Femur (tissue), 1 donor: ENCODE measurements around the gene CNOT10.
"Not testable (repeated sequence)": the region's sequence is repeated elsewhere in the genome, so short reads cannot be mapped to it uniquely, and the experiment has no call there.

Experiments
- DNase-seq: peaks from one replicate; pipeline ENCODE4 v3.0.0-alpha.2; 2017

Gene CNOT10

DNA sequence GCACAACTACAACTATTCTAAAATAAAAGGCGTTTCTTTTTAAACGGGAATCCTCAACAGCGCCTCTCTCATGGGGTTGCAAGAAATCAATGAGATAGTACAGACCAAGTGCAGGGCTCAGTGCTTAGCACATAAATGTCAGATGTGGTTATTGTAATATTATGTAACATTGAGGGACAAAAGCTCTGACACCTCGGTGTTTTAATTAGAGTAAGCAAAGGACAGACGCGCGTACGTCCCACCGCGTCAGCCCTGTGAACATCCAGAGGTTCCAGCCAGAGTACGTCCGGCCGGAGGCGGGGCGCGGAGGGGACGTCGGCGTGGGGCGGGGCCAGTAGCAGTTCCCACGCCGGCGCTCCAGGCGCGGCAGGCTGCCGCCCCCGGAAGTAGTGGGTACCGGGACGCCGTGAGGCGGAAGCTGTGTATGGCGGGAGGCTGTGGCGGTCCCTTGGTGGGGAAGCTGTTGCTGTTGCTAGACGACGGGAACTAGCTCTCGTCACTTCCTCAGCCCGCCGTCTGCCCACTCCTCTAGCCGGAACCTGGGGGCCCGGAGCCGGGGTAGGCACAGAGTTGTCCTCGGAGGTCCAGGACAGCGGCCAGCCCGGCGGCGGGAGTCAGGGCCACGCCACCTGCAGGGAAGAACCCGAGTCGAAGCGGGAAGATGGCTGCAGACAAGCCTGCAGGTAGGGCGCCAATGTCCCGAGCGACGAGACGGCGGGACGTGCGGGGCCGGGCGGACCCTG, at the start of gene CNOT10:
Gene CNOT10, plus strand, starts transcription at position 389 of the 743 bp plus-strand sequence. Its CDS starts 273 bp downstream, at position 662.
- DNase-seq: peak; percentile 98

DNA sequence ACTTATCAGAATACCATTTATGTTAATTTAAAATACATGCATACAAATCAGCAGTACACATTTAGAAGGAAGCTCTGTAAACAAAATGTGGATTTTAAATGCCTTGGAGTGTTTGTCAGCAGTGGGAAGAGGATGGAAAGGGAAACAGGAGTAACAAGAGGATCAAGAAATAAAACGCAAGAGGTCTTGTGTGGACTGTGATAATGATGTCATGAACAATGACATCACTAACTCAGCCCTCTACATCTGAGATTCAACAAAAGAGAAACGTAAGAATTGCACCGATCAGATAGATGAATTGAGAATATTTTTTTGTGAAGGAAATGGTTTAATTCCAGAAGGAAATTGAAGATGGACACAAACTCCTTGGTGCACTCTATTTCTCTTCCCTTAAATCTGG, 44.0 kb upstream of the CNOT10 start:
- DNase-seq: no peak

GRCh38 chr3:32641356-32641755, 43.6 kb upstream of the CNOT10 start:
- no peak for DNase-seq

GRCh38 chr3:32643354-32643753, 41.6 kb upstream of the CNOT10 start:
- DNase-seq: no peak

- no peak for DNase-seq
Measured at GRCh38 chr3:32643816-32644215, 41.2 kb upstream of the CNOT10 start.

DNA sequence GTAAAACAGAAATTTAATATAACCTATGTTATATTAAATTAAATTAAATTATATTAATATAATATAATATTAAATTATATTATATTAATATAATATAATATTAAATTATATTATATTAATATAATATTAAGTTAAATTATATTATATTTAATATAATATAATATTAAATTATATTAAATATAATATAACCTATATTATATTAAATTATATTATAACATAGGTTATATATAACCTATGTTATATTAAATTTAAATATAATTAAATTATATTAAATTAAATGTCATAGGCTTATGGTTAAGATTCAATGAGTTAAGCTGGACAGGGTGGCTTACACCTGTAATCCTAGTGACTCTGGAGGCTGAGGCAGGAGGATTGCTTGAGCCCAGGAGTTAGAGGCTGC, 40.6 kb upstream of the CNOT10 start:
- no peak for DNase-seq

- DNase-seq: no peak
Measured at GRCh38 chr3:32646761-32647160, 38.2 kb upstream of the CNOT10 start.

- DNase-seq: not testable (repeated sequence)
Measured at GRCh38 chr3:32652337-32653100, 32.5 kb upstream of the CNOT10 start.

DNA sequence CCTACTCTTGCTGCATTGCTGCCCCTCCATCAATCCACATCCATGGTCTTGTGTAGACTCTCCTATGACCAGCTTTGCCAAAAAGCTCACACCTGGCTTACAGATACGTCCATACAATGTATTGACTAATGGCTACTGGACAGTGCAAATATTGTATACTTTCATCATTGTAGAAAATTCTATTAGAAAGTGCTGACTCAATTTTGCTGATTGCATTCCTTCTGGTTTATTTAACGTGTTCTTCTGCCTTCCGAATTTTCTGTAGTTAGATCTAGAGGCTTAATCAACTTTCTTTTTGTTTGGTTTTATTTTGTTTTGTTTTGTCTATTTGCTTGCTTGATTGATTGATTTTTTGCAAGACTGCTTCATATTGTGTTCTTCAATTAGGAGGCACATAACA, 29.8 kb upstream of the CNOT10 start:
- DNase-seq: no peak

DNA sequence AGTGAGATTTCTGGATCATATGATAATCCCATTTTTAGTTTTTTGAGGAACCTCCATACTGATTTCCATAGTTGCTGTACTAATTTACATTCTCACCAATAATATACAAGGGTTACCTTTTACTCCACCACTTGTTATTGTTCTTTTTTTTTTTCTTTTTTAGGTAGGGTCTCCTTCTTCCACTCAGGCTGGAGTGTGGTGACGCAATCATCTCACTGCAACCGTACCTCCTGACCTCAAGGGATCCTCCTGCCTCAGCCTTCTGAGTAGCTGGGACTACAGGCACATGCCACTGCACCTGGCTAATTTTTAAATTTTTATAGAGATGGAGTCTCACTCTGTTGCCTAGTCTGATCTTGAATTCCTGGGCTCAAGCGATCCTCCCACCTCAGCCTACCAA, 24.4 kb upstream of the CNOT10 start:
- DNase-seq: no peak

- DNase-seq: no peak
Measured at GRCh38 chr3:32662647-32663046, 22.3 kb upstream of the CNOT10 start.

- DNase-seq: not testable (repeated sequence)
Measured at GRCh38 chr3:32664630-32665075, 20.3 kb upstream of the CNOT10 start.

- no peak for DNase-seq
Measured at GRCh38 chr3:32667072-32667582, 17.9 kb upstream of the CNOT10 start.

- not testable (repeated sequence) for DNase-seq
Measured at GRCh38 chr3:32669226-32669625, 15.8 kb upstream of the CNOT10 start.

- DNase-seq: not testable (repeated sequence)
Measured at GRCh38 chr3:32673730-32674129, 11.3 kb upstream of the CNOT10 start.

DNA sequence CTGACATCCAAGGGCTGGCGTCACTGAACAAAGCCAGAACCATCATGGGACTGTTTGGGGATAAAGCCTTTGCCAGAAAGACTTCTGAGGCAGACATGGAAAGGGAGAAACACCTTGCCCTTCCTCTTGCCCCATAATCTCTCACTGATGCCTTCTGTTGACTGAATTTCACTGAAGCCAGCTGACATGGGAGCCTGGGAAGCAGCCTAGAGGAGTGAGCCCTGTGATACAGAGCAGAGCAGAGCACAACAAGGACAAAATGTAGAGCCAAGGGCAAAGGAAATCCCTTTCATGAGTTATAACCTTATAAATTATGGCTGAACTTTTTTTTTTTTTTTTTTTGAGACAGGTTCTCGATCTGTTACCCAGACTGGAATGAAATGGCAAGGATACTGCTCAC, 9.8 kb upstream of the CNOT10 start:
- no peak for DNase-seq

GRCh38 chr3:32675650-32676049, 9.3 kb upstream of the CNOT10 start:
- no peak for DNase-seq

DNA sequence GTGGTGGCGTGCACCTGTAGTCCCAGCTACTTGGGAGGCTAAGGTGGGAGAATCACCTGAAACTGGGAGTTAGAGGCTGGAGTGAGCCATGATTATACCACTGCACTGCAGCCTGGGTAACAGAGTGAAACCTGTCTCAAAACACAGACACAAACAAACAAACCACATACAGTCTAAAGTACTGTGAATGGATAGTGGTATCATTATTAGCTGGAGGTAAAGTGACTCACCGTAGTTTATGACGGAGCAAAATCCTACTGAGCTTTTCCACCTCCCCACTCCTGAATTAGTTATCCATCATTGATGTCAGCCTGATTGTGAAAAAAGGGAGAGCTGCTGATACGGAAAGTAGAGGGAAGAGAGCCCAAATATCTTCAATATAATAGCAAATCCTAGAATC, 3.2 kb upstream of the CNOT10 start:
- DNase-seq: no peak

- DNase-seq: no peak
Measured at GRCh38 chr3:32684029-32684799, 774 bp upstream of the CNOT10 start.

- no peak for DNase-seq
Measured at GRCh38 chr3:32685543-32686185, 676 bp downstream of the CNOT10 start.

DNA sequence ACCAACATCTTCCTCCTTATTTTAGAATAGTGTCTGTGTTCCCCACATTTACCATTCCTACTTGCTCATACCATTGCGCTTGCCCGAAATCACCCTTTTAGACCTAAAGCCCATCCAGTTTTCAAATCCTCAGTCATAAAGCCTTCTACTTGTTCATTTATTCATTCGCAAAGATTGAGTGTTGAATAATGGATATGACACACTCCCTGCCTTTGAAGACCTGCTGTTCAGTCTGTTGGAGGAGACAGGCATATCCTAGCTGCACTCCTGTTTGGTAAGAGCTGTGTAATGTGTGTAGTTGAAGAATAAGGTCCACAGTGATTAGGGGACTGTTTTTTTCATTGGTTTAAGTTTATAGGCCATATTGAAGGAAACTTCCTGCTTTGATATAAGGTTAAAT, 1.7 kb downstream of the CNOT10 start:
- no peak for DNase-seq

- DNase-seq: no peak
Measured at GRCh38 chr3:32691847-32692246, 6.9 kb downstream of the CNOT10 start.

GRCh38 chr3:32696523-32696922, 11.5 kb downstream of the CNOT10 start:
- no peak for DNase-seq
